OCI-LY1 (cell line): ENCODE results near the gene LGR4.

Source experiments
- H2AFZ ChIP-seq: fragments of 200-600 bp; sonication (generic), shearing (Covaris generic); 2 replicates; pipeline ENCODE4 v1.6.0; 2014; ENCODE audit warnings: antibody characterized with exemption, mild to moderate bottlenecking, low read length
- H3F3A ChIP-seq: fragments of 200-600 bp; sonication (generic), shearing (Covaris generic); 2 replicates; pipeline ENCODE4 v1.6.0; 2014; ENCODE audit warnings: mild to moderate bottlenecking, antibody characterized with exemption, low read length, moderate library complexity; ENCODE audit not compliant: insufficient read depth
- H3K27ac ChIP-seq: fragments of 200-600 bp; sonication (generic); 2 replicates; pipeline ENCODE4 v1.5.1; 2014; ENCODE audit warnings: low read length, mixed run types, mild to moderate bottlenecking, low read depth; ENCODE audit not compliant: poor library complexity, severe bottlenecking
- H3K27me3 ChIP-seq: fragments of 200-600 bp; sonication (generic); 2 replicates; pipeline ENCODE4 v1.6.0; 2014; ENCODE audit warnings: antibody characterized with exemption, mild to moderate bottlenecking, low read length, moderate library complexity; ENCODE audit not compliant: insufficient read depth
- H3K36me3 ChIP-seq: fragments of 200-600 bp; sonication (generic); 2 replicates; pipeline ENCODE4 v1.6.1; 2014; ENCODE audit warnings: mild to moderate bottlenecking, antibody characterized with exemption, low read length, moderate library complexity, mixed read lengths; ENCODE audit not compliant: insufficient read depth
- H3K4me1 ChIP-seq: fragments of 200-600 bp; sonication (generic); 2 replicates; pipeline ENCODE4 v1.5.1; 2014; ENCODE audit warnings: mild to moderate bottlenecking, low read length, moderate library complexity; ENCODE audit not compliant: insufficient read depth, severe bottlenecking
- H3K4me2 ChIP-seq: fragments of 200-600 bp; sonication (generic), shearing (Covaris generic); 2 replicates; pipeline ENCODE4 v1.6.1; 2014; ENCODE audit warnings: low read length
- H3K4me3 ChIP-seq: fragments of 200-600 bp; sonication (generic); 2 replicates; pipeline ENCODE4 v1.5.1; 2014; ENCODE audit warnings: low read length, low read depth, mild to moderate bottlenecking, mixed read lengths; ENCODE audit not compliant: poor library complexity, severe bottlenecking
- H3K79me2 ChIP-seq: fragments of 200-600 bp; shearing (Covaris generic); 2 replicates; pipeline ENCODE4 v1.6.1; 2016; ENCODE audit warnings: mixed run types, low read length, mixed read lengths; ENCODE audit not compliant: insufficient read depth
- H3K9ac ChIP-seq: fragments of 200-600 bp; sonication (generic), shearing (Covaris generic); 2 replicates; pipeline ENCODE4 v1.6.1; 2014; ENCODE audit warnings: mild to moderate bottlenecking, low read length, mixed read lengths
- H3K9me2 ChIP-seq: fragments of 200-600 bp; sonication (generic), shearing (Covaris generic); 2 replicates; pipeline ENCODE4 v1.6.1; 2014; ENCODE audit warnings: low read depth, mild to moderate bottlenecking, low read length, mixed read lengths
- H3K9me3 ChIP-seq: fragments of 200-600 bp; shearing (Covaris generic); 2 replicates; pipeline ENCODE4 v1.6.1; 2014; ENCODE audit warnings: low read length, mixed read lengths
- H4K20me1 ChIP-seq: fragments of 200-600 bp; sonication (generic), shearing (Covaris generic); 2 replicates; pipeline ENCODE4 v1.6.0; 2016; ENCODE audit warnings: mild to moderate bottlenecking, low read length; ENCODE audit not compliant: insufficient read depth
- CTCF ChIP-seq: fragments of 200-600 bp; sonication (generic), shearing (Covaris generic); IDR thresholded peaks from 2 replicates; pipeline ENCODE4 v1.5.1; 2017; ENCODE audit warnings: mild to moderate bottlenecking, antibody characterized with exemption, low read length, moderate library complexity, mixed read lengths
- EZH2 ChIP-seq: fragments of 200-600 bp; sonication (generic), shearing (Covaris generic); IDR thresholded peaks from 2 replicates; pipeline ENCODE4 v1.8.0; 2017; ENCODE audit warnings: borderline replicate concordance, mixed run types, mild to moderate bottlenecking, antibody characterized with exemption, low read length, moderate library complexity, mixed read lengths

Gene LGR4

GRCh38 chr11:27349919-27350318, 122.7 kb downstream of the LGR4 start:
- Histone ChIP-seq H2AFZ (no peak overlapping the region), H3K4me3 (no peak overlapping the region), H3K36me3 (peaks cover 9% of the 10 kb centered on the region; the same call in 1 of the 2 replicates), H3K9me2 (no peaks in the 10 kb centered on the region), H3K4me2 (no peak overlapping the region), H3K27me3 (no peaks in the 10 kb centered on the region), H3F3A (no peaks in the 10 kb centered on the region), H3K9me3 (no peaks in the 10 kb centered on the region), H3K4me1 (peaks cover 23% of the 10 kb centered on the region), H3K27ac (no peak overlapping the region), H3K9ac (no peak overlapping the region), H4K20me1 (no peaks in the 10 kb centered on the region), H3K79me2 (no peaks in the 10 kb centered on the region)
- no peak for TF ChIP-seq EZH2
- no peak for TF ChIP-seq CTCF

GRCh38 chr11:27348340-27348873, 124.2 kb downstream of the LGR4 start:
- Histone ChIP-seq H3K36me3 (peaks cover 9% of the 10 kb centered on the region; the same call in 1 of the 2 replicates), H2AFZ (no peak overlapping the region), H3K79me2 (no peaks in the 10 kb centered on the region), H4K20me1 (no peaks in the 10 kb centered on the region), H3K9ac (no peak overlapping the region), H3K4me3 (no peak overlapping the region), H3K27me3 (no peaks in the 10 kb centered on the region), H3K9me2 (no peaks in the 10 kb centered on the region), H3F3A (no peaks in the 10 kb centered on the region), H3K9me3 (no peaks in the 10 kb centered on the region), H3K4me1 (peaks cover 12% of the 10 kb centered on the region), H3K27ac (no peak overlapping the region), H3K4me2 (no peak overlapping the region)
- no peak for TF ChIP-seq EZH2
- no peak for TF ChIP-seq CTCF

GRCh38 chr11:27347359-27348339, 124.9 kb downstream of the LGR4 start:
- Histone ChIP-seq H3K4me3 (no peak overlapping the region), H3F3A (no peaks in the 10 kb centered on the region), H3K79me2 (no peaks in the 10 kb centered on the region), H3K27ac (no peak overlapping the region), H3K27me3 (no peaks in the 10 kb centered on the region), H3K4me2 (no peak overlapping the region), H3K9me3 (no peaks in the 10 kb centered on the region), H4K20me1 (no peaks in the 10 kb centered on the region), H3K9me2 (no peaks in the 10 kb centered on the region), H2AFZ (no peak overlapping the region), H3K9ac (no peak overlapping the region), H3K36me3 (peaks cover 9% of the 10 kb centered on the region; the same call in 1 of the 2 replicates), H3K4me1 (peaks cover 12% of the 10 kb centered on the region)
- TF ChIP-seq EZH2 (no peak), CTCF (no peak)
